Liver (tissue), 9 donors: Measurements from ENCODE around the gene LYPD8. TPM values are rescaled to one million over a fixed set of nuclear protein-coding genes. Genes with fewer than 3 reads are reported as not detected.
"Not testable (repeated sequence)": the region's sequence is repeated elsewhere in the genome, so short reads cannot be mapped to it uniquely, and the experiment has no call there.

Experiments used
- DNase-seq: peaks from one replicate; pipeline ENCODE4 v3.0.0-alpha.2; 2017; ENCODE audit warnings: low spot score
- H3K27ac ChIP-seq, 2 donors: one replicate each; pipeline ENCODE4 v1.7.0; 2013; ENCODE audit warnings: inconsistent platforms in 2 of 2, low read length in 2 of 2, control low read depth in 1 of 2, low read depth in 1 of 2, mild to moderate bottlenecking in 1 of 2
- H3K27me3 ChIP-seq, 4 donors: one replicate each; pipeline versions ENCODE4 v1.6.1 to v1.7.0; 2013; ENCODE audit warnings: low read length in 3 of 4, inconsistent platforms in 1 of 4, mild to moderate bottlenecking in 1 of 4, moderate library complexity in 1 of 4; ENCODE audit not compliant: control insufficient read depth in 4 of 4, insufficient read depth in 4 of 4
- H3K36me3 ChIP-seq, 4 donors: one replicate each; pipeline versions ENCODE4 v1.6.1 to v1.7.0; 2013; ENCODE audit warnings: low read length in 3 of 4, mild to moderate bottlenecking in 3 of 4, low read depth in 1 of 4, moderate library complexity in 1 of 4; ENCODE audit not compliant: control insufficient read depth in 4 of 4, insufficient read depth in 3 of 4
- H3K4me1 ChIP-seq, 4 donors: one replicate each; pipeline versions ENCODE4 v1.6.1 to v1.7.0; 2013; ENCODE audit warnings: low read length in 3 of 4, mild to moderate bottlenecking in 3 of 4, moderate library complexity in 1 of 4; ENCODE audit not compliant: control insufficient read depth in 4 of 4, insufficient read depth in 4 of 4
- H3K4me3 ChIP-seq, 3 donors: one replicate each; pipeline versions ENCODE4 v1.6.1 to v1.7.0; 2013; ENCODE audit warnings: low read length in 3 of 3, control low read depth in 1 of 3, low read depth in 1 of 3, mild to moderate bottlenecking in 1 of 3
- H3K9ac ChIP-seq, 2 donors: one replicate each; pipeline ENCODE4 v1.7.0; 2013; ENCODE audit warnings: low read length in 2 of 2, mild to moderate bottlenecking in 2 of 2, moderate library complexity in 2 of 2, control low read depth in 1 of 2, low read depth in 1 of 2
- H3K9me3 ChIP-seq, 4 donors: one replicate each; pipeline versions ENCODE4 v1.6.1 to v1.7.0; 2013; ENCODE audit warnings: low read length in 3 of 4; ENCODE audit not compliant: control insufficient read depth in 4 of 4
- GABPA ChIP-seq, 2 donors: IDR thresholded peaks in 1 of 2; conservative IDR thresholded peaks in 1 of 2; 2 replicates each; pipeline ENCODE4 v1.6.1; 2016; ENCODE audit warnings: antibody characterized with exemption in 2 of 2, mild to moderate bottlenecking in 1 of 2, moderate library complexity in 1 of 2
- HNF4A ChIP-seq, 2 donors: conservative IDR thresholded peaks; 2 replicates each; pipeline ENCODE4 v1.6.1; 2016; ENCODE audit warnings: antibody characterized with exemption in 2 of 2, mild to moderate bottlenecking in 2 of 2
- HNF4G ChIP-seq: IDR thresholded peaks from 2 replicates; pipeline ENCODE4 v1.6.1; 2016; ENCODE audit warnings: antibody characterized with exemption
- NR2F2 ChIP-seq: IDR thresholded peaks from 2 replicates; pipeline ENCODE4 v1.6.1; 2016; ENCODE audit warnings: antibody characterized with exemption
- RXRA ChIP-seq, 2 donors: IDR thresholded peaks; 2 replicates each; pipeline ENCODE4 v1.6.1; 2017 to 2018; ENCODE audit warnings: antibody characterized with exemption in 2 of 2, mild to moderate bottlenecking in 1 of 2
- SP1 ChIP-seq: IDR thresholded peaks from 2 replicates; pipeline ENCODE4 v1.6.1; 2018; ENCODE audit warnings: antibody characterized with exemption, mild to moderate bottlenecking
- TAF1 ChIP-seq: conservative IDR thresholded peaks from 2 replicates; pipeline ENCODE4 v1.6.1; 2016; ENCODE audit warnings: antibody characterized with exemption, mild to moderate bottlenecking
- WGBS: extraction: QIAGEN DNeasy Blood & Tissue Kit; methylation state at CpG from one replicate; pipeline ENCODE4 v1.1.7; 2013; 5-methylcytosine and 5-hydroxymethylcytosine counted together
- polyA plus RNA-seq, 2 donors: library from polyadenylated mRNA; stranded (reverse) in 1 of 2; unstranded in 1 of 2; fragments of 200-250 nt in 1 of 2; fragments of >200 nt in 1 of 2; fragmentation: Nextera tagmentation in 1 of 2; extraction: Ambion mirVana in 1 of 2; gene quantifications; one replicate each; pipeline versions ENCODE4 v1.2.1 to v1.2.3, GENCODE V29; 2013 to 2015
- total RNA-seq, 2 donors: library from RNA; depleted of rRNA; stranded (reverse); fragments of >200 nt; gene quantifications; one replicate each; pipeline ENCODE4 v1.2.3, GENCODE V29; 2014
- TF ChIP-seq, protein P1 (sequence below): IDR thresholded peaks from 2 replicates; pipeline ENCODE4 v1.6.1; 2016; ENCODE audit warnings: antibody characterized with exemption
- TF ChIP-seq, protein P2 (sequence below): fragments of 150-350 bp; IDR thresholded peaks from 2 replicates; pipeline ENCODE4 v1.5.1; 2017; ENCODE audit warnings: improper control_type of control experiment, low read depth, low read length; ENCODE audit not compliant: missing input control
- TF ChIP-seq, protein P3 (sequence below): IDR thresholded peaks from 2 replicates; pipeline ENCODE4 v1.6.1; 2016; ENCODE audit warnings: antibody characterized with exemption
- TF ChIP-seq, protein P4 (sequence below): IDR thresholded peaks from 2 replicates; pipeline ENCODE4 v1.6.1; 2016; ENCODE audit warnings: antibody characterized with exemption
- donor health status: healthy.
- donor health status: healthy.
- donor health status: healthy.
- donor health status: healthy.
- donor health status: healthy.

The LYPD8 gene
- total and polyA plus RNA-seq, 4 donors: not detected

DNA sequence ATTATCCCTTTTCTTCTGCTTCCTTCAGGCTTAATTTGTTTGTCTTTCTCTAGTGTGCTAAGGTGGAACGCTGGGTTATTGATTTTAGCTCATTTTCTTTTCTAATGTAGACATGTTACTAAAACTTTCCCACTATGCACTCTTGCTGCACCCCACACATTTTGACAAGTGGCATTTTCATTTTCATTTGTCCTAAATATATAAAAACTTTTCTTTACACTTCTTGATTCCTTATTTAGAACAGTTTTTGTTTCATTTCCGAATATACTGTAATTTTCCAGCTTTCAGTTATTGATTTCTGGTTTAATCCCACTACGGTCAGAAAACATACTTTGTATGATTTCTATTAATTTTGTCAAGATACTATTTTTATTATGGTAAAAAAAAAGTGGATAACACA, 44.9 kb upstream of the LYPD8 start:
- H3K4me1 ChIP-seq: peaks cover 0 to 12% (median 8%) of the 10 kb centered on the region in 4 donors
- WGBS: 56% methylated on average over 3 of the region's 3 CpGs
- no peaks in the 10 kb centered on the region for H3K9me3 ChIP-seq
- no peaks in the 10 kb centered on the region for H3K27me3 ChIP-seq
- no peak overlapping the region for H3K4me3 ChIP-seq
- no peak overlapping the region for H3K9ac ChIP-seq
- DNase-seq: no peak
- no peaks in the 10 kb centered on the region for H3K36me3 ChIP-seq
- TF ChIP-seq SP1: no peak
- TF ChIP-seq, protein P1, sequence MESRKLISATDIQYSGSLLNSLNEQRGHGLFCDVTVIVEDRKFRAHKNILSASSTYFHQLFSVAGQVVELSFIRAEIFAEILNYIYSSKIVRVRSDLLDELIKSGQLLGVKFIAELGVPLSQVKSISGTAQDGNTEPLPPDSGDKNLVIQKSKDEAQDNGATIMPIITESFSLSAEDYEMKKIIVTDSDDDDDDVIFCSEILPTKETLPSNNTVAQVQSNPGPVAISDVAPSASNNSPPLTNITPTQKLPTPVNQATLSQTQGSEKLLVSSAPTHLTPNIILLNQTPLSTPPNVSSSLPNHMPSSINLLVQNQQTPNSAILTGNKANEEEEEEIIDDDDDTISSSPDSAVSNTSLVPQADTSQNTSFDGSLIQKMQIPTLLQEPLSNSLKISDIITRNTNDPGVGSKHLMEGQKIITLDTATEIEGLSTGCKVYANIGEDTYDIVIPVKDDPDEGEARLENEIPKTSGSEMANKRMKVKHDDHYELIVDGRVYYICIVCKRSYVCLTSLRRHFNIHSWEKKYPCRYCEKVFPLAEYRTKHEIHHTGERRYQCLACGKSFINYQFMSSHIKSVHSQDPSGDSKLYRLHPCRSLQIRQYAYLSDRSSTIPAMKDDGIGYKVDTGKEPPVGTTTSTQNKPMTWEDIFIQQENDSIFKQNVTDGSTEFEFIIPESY: no peak
- TF ChIP-seq HNF4A (conservative IDR thresholded peaks at IDR 0.05): no peak
- TF ChIP-seq NR2F2: no peak
- TF ChIP-seq GABPA (IDR thresholded peaks at IDR 0.05 in 1 of 2, conservative IDR thresholded peaks at IDR 0.05 in 1 of 2): no peak
- TF ChIP-seq, protein P2, sequence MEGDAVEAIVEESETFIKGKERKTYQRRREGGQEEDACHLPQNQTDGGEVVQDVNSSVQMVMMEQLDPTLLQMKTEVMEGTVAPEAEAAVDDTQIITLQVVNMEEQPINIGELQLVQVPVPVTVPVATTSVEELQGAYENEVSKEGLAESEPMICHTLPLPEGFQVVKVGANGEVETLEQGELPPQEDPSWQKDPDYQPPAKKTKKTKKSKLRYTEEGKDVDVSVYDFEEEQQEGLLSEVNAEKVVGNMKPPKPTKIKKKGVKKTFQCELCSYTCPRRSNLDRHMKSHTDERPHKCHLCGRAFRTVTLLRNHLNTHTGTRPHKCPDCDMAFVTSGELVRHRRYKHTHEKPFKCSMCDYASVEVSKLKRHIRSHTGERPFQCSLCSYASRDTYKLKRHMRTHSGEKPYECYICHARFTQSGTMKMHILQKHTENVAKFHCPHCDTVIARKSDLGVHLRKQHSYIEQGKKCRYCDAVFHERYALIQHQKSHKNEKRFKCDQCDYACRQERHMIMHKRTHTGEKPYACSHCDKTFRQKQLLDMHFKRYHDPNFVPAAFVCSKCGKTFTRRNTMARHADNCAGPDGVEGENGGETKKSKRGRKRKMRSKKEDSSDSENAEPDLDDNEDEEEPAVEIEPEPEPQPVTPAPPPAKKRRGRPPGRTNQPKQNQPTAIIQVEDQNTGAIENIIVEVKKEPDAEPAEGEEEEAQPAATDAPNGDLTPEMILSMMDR: no peak
- no peak for TF ChIP-seq RXRA (IDR thresholded peaks at IDR 0.05)
- no peak for TF ChIP-seq HNF4G
- TF ChIP-seq TAF1: no peak
- TF ChIP-seq, protein P3, sequence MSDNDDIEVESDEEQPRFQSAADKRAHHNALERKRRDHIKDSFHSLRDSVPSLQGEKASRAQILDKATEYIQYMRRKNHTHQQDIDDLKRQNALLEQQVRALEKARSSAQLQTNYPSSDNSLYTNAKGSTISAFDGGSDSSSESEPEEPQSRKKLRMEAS: no peak
- TF ChIP-seq, protein P4, sequence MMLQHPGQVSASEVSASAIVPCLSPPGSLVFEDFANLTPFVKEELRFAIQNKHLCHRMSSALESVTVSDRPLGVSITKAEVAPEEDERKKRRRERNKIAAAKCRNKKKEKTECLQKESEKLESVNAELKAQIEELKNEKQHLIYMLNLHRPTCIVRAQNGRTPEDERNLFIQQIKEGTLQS: no peak
- H3K27ac ChIP-seq: no peak overlapping the region

DNA sequence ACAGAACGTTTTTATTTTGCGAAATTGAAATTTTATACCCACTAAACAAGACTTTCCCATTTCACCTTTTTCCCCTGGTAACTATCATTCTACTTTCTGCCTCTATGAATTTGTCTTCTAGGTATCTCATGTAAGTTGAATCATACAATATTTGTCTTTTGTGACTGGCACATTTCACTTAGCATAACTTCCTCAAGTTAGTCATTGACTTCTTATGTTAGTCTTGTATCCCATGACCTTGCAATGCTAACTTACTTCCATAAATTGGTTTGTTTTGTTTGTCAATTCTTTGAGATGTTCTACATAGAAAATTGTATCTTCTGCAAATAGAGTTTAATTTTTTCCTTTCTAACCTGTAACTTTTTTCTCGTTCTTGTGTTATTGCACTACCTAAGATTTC, 43.2 kb upstream of the LYPD8 start:
- H3K27ac ChIP-seq: no peak overlapping the region
- H3K36me3 ChIP-seq: no peaks in the 10 kb centered on the region
- H3K9ac ChIP-seq: no peak overlapping the region
- H3K4me3 ChIP-seq: no peak overlapping the region
- no peaks in the 10 kb centered on the region for H3K27me3 ChIP-seq
- no peak for DNase-seq
- H3K9me3 ChIP-seq: no peaks in the 10 kb centered on the region
- H3K4me1 ChIP-seq: no peaks in the 10 kb centered on the region
- TF ChIP-seq, protein P1: no peak
- TF ChIP-seq, protein P3: no peak
- TF ChIP-seq HNF4G: no peak
- WGBS: 77% methylated on average over 3 of the region's 3 CpGs

DNA sequence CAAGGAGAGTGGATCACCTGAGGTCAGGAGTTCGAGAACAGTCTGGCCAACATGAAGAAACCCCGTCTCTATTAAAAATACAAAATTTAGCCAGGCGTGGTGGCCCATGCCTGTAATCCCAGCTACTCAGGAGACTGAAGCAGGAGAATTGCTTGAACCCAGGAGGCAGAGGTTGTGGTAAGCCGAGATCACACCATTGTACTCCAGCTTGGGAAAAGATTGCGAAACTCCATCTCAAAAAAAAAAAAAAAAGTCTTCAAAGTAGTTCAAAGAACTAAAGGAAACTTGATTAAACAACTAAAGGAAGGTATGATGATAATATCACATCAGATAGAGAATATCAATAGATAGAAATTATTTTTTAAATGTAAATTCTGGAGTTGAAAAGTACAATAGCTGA, 39.1 kb upstream of the LYPD8 start:
- not testable (repeated sequence) for H3K4me1 ChIP-seq, H3K9me3 ChIP-seq, H3K4me3 ChIP-seq, H3K9ac ChIP-seq, H3K36me3 ChIP-seq, H3K27ac ChIP-seq, DNase-seq, H3K27me3 ChIP-seq
- 92% methylated on average over 5 of the region's 5 CpGs for WGBS
